NCI-H748 treated with DMSO at 0.1 percent for 48 hours (cell line): Measurements from ENCODE around the gene ADGRL3.

ENCODE experiments used
- DNase-seq: peaks from one replicate; lab custom pipeline; 2025; lab: John Stamatoyannopoulos, UW

The ADGRL3 gene

DNA sequence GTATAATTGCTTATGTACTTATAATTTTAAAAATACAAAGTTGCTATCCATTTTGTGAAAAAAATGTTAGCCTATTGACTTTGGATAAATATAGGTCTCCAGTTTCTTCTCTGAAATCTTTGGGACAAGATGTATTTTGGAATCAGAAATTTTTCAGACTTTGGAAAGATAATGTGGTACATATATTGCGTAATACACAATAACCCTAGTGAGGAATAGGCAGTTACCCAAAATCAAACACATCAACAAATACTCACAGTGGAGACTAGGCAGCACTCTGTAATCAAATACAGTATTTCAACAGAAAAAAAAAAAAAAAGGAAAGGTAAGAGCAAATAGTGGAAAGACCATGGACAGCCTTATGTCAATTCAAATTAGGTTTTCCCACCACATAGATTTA, 796.8 kb downstream of the ADGRL3 start:
- no peak for DNase-seq

DNA sequence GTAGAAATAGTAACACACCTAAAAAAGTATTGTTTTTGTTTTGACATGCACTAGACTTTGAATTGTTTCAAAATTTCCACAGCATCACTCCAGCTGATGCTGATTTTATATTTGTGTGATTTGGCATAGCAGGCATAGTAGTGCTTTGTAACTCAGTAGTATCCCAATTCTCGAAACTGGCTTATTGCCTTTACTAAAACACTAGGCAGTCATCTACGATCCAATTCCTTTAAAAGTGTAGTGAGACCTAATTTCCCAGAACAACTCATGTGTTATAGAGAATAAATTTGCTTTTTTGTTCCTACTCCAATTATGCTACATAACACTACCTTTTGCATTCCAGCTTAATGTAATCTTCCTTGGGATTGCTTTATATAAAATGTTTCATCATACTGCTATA, 797.7 kb downstream of the ADGRL3 start:
- no peak for DNase-seq

DNA sequence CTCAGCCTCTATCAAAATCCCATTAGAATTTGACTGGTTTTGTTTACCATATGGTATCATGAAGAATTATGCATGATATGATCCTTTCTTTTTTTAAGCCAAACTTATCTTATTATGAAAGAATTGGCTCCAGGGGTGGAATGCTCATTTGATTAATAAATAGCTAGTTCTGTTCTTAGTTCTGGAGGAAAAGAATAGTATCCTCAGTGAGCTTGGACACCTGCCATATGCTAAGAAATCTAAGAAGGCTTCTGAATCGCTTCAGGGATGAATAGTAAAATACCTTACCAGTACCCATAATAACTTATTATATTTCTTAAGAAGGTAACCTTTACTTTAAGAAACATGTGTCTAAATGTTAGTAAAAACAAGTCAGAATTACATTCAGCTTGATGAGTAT, 803.6 kb downstream of the ADGRL3 start:
- no peak for DNase-seq

DNA sequence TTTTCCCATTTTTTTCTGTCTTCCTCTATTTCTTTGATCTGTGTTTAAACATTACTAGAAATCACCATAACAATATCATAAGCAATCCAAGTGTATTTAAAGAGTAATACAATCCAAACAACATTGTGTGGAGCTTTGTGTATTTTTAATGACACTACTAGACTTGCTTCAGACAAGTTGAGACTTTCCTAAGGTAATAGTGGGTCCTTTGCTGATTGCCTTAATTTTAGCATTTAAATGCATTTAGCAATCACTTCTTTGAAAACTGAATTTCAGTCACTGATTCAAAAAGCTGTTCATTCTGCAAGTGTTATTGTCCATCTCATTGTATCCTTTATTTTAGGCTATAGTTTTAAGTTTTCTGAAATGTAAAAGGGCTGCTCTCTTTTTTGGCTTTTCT, 804.8 kb downstream of the ADGRL3 start:
- no peak for DNase-seq

DNA sequence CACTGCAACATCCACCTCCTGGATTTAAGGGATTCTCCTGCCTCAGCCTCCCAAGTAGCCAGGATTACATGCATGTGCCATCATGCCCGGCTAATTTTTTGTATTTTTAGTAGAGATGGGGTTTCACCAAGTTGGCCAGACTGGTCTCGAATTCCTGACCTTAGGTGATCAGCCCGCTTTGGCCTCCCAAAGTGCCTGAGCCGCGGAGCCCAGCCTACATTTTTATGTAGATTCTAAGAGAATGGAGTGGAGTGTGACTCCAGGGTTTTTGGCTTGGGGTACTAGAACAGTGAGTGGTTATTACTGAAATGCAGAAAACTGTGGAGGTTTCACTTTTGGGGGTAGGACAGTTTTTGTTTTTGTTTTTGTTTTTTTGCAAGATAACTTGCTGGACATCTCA, 806.0 kb downstream of the ADGRL3 start:
- no peak for DNase-seq

DNA sequence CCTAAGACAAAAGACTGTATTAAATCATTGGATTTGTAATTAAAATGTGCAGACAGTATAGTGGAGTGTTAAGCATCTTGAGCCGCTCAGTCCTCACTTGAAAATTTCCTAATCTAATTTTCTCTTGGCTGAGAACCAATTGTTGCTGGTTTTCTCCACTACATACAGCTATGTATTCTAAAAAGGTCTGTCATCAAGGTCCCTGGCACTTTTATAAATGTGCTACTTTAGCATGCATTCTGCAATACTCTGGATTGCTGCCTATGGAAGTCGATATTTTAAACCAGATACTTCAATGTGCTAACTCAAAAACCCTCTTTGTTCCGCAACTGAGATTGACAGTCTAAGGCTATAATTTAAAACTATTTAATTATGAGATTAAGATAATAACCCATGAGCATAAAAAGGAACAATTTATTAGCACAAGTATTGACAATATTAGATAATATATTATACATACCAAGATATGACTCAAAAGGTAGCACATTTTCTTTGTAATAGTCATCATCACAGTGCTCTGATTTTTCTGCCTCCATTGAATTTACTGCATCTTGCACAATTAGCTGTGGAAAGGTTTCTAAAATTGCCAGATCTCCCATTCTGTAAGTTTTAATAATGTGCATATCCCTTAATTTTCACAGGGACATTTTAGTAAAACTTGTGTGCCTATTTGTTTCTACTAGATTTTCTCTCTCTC, 815.1 kb downstream of the ADGRL3 start:
- no peak for DNase-seq

DNA sequence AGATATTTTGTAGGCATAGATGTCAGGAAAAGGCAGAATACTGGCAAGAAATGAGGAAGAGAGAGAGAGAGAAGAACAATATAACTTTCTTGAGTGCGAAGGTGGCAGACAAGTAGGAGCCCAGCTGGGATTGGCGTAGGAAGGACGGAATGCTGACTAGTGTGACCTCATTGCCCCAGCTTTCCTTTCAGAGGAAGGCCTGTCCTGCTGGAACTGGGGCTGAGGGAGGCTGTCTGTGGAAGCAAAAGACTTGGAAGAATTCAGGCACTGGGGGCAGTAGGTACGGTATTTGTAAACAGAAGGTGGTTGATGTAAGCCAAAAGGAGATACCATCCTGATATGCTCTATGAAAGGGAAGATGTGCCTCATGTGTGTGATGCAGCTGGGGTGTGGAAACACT, 818.4 kb downstream of the ADGRL3 start:
- no peak for DNase-seq

DNA sequence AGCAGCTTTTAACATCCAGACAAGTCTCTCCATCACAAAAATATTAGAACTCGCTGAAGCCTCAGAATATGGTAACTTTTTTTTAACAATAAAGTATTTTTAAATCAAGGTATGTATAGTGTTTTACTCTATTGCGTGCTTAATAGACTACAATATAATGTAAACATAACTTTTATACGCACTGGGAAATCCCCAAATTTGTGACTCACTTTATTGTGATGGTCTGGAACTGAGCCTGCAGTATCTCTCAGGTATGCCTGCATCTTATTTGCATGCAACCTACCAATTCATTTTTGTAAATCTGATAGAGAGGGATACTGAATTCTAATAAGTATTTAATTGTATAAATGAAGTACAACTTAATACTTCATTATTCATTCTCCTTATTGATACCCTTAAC, 823.5 kb downstream of the ADGRL3 start:
- no peak for DNase-seq

DNA sequence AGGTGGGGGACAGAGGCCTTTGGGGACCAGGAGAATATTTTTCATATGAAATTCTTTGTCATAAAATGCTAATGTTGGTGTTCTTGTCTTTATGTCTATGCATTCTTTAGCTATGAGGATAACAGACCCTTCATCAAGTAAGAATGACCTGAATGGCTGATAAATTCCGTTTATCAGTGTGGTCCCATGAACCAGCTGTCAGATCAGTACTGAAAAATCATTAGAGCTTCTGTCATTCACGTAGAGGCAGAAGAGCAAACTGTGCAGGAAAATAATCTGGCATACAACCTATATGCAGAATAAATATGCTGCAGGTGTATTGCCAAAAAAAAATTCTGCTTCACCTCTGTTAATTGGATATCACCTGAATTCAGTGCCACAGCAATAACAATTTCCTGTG, 828.6 kb downstream of the ADGRL3 start:
- no peak for DNase-seq

DNA sequence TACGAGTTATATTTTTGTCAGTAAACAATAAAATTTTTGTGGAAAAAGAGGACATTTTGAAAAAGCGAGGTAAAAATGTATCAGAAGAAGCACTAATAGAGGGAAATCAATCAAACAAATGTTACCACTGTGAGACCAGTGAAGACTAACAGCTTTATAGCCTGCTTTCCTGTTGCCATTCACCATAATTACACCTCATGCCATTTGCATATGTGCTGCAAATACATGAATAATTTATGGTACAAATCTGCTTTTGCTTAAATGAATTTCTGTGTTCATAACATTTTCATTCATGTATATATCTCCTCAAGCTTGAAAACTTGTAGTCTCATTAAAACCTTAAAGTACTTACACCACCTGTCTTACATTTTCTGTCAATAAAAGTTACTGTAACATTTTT, 830.8 kb downstream of the ADGRL3 start:
- DNase-seq: no peak

DNA sequence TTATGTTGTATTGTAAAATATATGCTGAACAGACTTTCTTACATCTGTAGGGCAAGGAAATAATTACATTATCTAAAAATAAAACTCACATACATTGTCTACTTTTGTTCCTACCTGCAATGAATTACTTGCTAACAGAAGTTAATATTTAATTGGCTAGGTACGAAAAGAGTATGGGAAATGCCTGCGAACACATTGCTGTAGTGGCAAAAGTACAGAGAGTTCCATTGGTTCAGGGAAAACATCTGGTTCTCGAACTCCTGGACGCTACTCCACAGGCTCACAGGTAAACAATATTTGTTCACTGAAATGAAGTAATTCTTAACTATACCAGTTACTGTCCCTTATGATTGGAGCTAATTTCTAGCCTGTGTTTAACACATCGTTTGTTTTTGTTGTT, 837.4 kb downstream of the ADGRL3 start:
- DNase-seq: no peak

DNA sequence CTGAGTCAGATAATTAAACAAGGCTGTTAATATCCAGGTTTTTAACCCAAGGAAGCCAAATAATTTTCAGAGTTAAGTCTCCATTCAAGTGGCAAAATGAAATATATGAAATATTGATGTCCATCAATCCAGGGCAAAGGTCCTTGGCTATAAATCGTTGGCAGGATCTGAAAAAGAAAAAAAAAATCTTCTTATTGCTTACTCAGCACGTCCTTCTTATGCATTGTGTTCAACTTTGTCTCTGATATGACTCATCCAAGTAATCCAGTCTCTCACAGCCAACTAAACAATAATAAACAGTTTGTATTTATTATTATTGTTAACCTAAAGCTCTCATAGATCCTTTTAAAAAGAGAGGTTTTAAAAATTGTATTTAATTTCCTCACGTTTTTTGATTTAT, 851.2 kb downstream of the ADGRL3 start:
- DNase-seq: no peak

DNA sequence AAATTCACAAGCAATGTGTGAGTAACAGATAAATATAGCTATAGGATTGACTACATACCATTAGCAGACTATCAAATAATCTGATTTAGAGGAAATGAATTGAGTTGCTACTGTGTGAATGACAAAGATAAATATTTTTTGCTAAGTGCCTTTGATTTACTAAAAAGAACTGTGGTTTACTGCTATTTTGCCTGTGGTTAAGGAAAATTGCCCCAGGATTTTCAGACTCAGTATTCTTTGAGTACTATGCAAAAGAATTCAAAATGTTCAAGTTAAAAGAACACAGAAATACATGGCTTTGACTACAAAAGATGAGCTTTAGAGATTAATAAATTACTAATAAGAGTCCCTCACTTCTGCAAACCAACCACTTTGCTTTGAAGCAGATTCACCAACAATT, 853.8 kb downstream of the ADGRL3 start:
- no peak for DNase-seq

DNA sequence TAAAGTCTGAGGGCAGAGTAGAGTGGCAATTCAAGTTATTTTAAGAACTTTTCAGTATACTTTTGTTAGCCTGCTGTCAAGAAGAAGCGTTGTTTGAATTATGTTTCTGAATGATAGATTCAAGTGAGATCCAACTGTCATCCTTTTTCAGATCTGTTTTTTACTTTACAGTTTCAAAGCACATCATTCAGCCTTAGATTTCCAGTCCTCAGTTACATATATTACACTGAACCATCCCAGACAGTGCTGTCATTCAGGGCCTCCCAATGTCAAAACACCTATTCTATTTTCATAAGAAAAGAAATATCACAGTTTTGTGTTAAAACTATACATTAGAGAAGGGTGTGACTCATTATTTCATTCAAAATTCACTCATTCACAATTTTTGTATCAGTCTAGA, 856.9 kb downstream of the ADGRL3 start:
- DNase-seq: no peak

DNA sequence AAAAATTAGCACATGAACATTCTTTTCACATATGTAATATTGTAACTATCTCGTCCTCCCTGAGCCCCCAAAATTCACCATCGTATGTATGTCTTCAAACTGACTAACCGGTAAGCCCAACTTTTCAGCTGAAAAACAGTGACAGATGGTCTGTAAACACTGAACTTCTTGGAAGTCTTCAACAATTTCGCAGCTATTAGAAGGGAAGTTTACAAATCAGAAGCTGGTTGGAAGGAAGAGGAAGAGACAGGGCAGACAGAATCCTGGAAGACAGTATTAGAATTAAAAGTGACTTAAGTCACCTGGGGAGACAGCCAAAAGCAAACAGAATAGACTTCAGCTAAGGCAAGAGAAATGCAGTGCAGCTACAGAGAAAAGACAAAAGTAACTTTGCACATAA, 858.4 kb downstream of the ADGRL3 start:
- no peak for DNase-seq

DNA sequence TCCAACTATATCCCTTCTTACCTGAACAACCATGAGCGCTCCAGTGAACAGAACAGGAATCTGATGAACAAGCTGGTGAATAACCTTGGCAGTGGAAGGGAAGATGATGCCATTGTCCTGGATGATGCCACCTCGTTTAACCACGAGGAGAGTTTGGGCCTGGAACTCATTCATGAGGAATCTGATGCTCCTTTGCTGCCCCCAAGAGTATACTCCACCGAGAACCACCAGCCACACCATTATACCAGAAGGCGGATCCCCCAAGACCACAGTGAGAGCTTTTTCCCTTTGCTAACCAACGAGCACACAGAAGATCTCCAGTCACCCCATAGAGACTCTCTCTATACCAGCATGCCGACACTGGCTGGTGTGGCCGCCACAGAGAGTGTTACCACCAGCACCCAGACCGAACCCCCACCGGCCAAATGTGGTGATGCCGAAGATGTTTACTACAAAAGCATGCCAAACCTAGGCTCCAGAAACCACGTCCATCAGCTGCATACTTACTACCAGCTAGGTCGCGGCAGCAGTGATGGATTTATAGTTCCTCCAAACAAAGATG, 870.2 kb downstream of the ADGRL3 start:
- DNase-seq: no peak

DNA sequence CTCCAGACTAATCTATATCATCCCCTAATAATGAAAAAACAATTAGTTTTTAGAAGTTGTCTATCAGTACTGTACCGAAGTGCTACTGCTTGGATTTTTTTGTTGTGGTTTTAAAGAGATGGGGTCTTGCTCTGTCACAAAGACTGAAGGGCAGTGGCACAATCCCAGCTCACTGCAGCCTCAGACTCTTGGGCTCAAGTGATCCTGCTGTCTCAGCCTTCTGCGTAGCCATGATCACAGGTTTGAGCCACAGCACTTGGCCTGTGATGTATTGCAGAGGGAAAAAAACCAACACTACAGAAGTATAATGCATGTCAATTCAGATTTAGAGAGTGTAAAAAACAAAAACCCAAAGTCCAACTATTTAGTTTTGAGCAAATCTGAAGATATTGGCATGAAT, 875.0 kb downstream of the ADGRL3 start:
- no peak for DNase-seq

DNA sequence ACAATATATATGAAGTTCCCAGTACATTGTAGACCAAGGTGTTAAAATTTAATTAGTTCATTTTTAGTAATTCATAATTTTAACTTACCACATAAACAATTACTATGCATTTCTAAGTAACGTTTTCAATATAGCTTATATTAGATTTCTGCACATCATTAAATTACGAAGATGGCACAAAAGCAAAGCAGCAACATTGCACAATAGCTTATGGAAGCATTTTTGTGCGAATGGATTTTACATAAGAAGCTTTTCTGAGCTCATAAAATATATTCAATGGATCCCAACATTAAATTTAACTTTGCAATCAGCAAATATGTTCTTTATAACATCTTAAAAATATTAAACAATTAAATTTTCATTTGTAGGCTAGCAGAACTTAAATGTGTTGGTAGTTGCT, 875.4 kb downstream of the ADGRL3 start:
- DNase-seq: no peak

DNA sequence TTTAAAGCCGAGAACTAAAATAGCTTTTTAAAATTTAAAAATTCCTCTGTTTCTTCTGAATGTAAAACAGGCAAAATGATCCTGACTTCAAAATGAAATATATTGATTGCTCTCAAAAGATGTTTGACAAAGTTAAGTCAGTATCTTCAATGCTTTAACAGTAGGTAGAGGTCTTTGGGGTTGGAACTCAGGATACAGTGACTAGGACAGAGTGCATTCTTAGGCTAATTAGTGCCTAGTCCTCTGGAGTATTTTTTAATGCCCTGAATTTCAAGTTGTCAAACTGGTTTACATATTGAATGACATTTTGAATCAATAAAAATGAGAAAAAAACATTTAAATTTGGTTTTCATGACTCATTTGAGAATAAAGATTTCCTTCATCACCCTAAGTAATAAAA, 877.3 kb downstream of the ADGRL3 start:
- no peak for DNase-seq

DNA sequence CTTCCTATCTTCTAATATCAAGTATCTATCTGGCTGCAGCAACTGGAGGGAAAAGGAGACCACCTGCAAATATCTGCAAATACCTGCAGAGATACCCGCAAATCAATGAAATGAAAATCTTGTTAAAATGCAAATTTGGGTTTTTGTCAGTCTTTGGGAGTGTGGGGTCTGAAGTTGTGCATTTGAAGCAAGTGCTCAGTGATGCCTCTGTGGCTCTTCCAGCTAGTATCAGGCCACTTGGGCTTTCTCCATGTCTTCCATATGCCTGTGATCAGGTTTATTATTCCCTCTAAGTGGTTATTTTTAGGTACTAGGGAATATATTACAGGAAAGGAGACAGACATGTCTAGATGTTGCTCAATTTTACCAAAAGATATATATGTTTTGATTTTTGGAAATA, 880.3 kb downstream of the ADGRL3 start:
- DNase-seq: no peak

DNA sequence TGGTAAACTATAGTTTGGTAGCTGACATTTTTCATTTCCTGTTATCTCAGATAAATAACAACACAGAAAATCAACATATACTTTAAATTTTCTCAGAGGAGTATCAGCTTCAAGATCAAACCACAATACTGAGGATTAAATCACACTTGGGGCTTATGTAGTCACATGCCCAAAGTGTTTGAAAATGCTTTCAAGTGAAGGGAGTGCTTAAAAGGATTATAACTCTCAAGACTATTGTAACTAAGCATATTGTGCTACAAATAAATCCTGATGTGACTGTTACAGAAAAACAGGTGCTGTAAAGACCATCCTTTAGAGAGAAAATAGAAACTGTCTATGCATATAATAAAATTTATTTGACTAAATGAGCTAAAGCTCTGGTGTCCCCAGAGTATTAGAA, 887.6 kb downstream of the ADGRL3 start:
- DNase-seq: no peak

DNA sequence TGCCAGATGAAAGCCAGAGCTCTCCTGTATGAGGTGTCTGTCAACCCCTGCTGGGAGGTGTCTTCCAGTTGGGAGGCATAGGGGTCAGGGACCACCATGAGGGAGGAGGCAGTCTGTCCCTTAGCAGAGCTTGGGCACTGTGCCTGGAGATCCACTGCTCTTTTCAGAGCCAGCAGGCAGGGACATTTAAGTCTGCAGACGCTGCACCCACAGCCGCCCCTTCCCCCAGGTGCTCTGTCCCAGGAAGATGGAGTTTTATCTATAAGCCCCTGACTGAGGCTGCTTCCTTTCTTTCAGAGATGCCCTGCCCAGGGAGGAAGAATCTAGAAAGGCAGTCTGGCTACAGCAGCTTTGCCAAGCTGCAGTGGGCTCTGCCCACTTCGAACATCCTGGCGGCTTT, 893.6 kb downstream of the ADGRL3 start:
- DNase-seq: no peak

DNA sequence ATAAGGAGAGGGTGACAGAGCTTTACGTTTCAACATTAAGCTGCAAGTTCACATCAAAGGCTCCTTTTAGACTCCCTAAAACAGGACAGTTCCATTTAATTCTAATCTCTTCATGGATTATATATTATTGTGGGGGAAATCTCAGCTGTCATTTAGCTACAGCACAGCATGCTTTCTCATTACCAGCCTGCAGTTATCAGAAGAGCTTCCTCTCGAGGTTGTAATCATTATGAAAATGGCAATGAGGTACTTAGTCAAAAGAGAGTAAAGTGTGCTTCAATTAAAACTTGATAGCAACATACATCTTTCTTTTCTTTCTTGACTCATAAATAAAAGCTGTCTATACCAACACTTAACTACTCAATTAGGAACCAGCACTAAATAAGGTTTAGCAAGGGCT, 896.8 kb downstream of the ADGRL3 start:
- DNase-seq: no peak

DNA sequence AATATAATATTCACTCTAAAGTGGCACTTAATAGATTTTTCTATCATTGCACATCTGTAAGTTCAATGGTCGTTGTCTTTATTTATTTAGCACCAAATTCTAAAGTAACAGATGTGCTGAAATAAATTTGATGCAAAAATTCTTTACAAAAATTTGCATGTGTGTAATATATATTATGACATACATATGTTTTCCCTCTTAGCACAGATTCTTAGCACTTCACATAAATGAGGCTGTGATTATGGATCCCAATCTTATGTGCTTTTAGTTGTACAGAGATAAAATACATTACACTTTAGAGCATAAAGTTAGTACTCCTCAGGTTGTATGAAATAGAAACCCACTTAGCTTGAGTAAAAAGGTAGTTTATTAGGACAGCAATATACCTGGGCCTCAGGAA, 915.1 kb downstream of the ADGRL3 start:
- DNase-seq: no peak
